ENCODE measurements around the gene NOL9. TPM values are rescaled to one million over a fixed set of nuclear protein-coding genes. Genes with fewer than 3 reads are reported as not detected.

The NOL9 gene
- total and polyA plus RNA-seq, 8 donors = 2.7 to 150 (median 23.5) TPM

- no peak for DNase-seq
- 77 to 84% (median 84%) methylated on average over 3 to 13 of the region's 13 CpGs for WGBS, 5 donors
- H3K27me3 ChIP-seq = no peaks in the 10 kb centered on the region
- no peaks in the 10 kb centered on the region for H3K9me3 ChIP-seq
- intact Hi-C loops (cut with DNase I; ENCODE audit: low total_unique reads) = no loop called here
- no peak overlapping the region for H3K27ac ChIP-seq
- H3K4me1 ChIP-seq = peaks cover 0 to 22% (median 11%) of the 10 kb centered on the region in 4 donors
- TF ChIP-seq POLR2A (IDR thresholded peaks at IDR 0.05) = no peak
- TF ChIP-seq EP300 (IDR thresholded peaks at IDR 0.05) = no peak
- TF ChIP-seq CTCF (IDR thresholded peaks at IDR 0.05) = no peak
- TF ChIP-seq POLR2AphosphoS5 (IDR thresholded peaks at IDR 0.05) = no peak
- peaks cover 3 to 33% (median 22%) of the 10 kb centered on the region in 4 donors for H3K36me3 ChIP-seq
- no peak overlapping the region for H3K4me3 ChIP-seq
Observed at GRCh38 chr1:6474815-6475282, 79.5 kb downstream of the NOL9 start.

- DNase-seq = no peak
Observed at GRCh38 chr1:6473974-6474814, 80.1 kb downstream of the NOL9 start.

GRCh38 chr1:6473156-6473555 lies 81.2 kb downstream of the NOL9 start:
- intact Hi-C loops (cut with DNase I; ENCODE audit: low total_unique reads) = no loop called here
- no peak for DNase-seq

More at GRCh38 chr1:6473974-6474814, 80.1 kb downstream of the NOL9 start:
- 75 to 86% (median 81%) methylated on average over 13 to 33 of the region's 33 CpGs for WGBS, 5 donors
- Histone ChIP-seq H3K27me3 (no peaks in the 10 kb centered on the region), H3K36me3 (peaks cover 3 to 40% (median 28%) of the 10 kb centered on the region in 4 donors), H3K27ac (no peak overlapping the region), H3K4me1 (peaks cover 0 to 22% (median 11%) of the 10 kb centered on the region in 4 donors), H3K9me3 (no peaks in the 10 kb centered on the region), H3K4me3 (no peak overlapping the region)
- intact Hi-C loops (cut with DNase I; ENCODE audit: low total_unique reads) = no loop called here
- TF ChIP-seq CTCF (IDR thresholded peaks at IDR 0.05) = no peak
- TF ChIP-seq POLR2AphosphoS5 (IDR thresholded peaks at IDR 0.05) = no peak
- no peak for TF ChIP-seq EP300 (IDR thresholded peaks at IDR 0.05)
- no peak for TF ChIP-seq POLR2A (IDR thresholded peaks at IDR 0.05)

GRCh38 chr1:6472391-6472790 lies 81.9 kb downstream of the NOL9 start:
- no peak for DNase-seq
- Histone ChIP-seq H3K27ac (peak overlapping the region; percentile 81 to 87 (median 87)), H3K36me3 (peaks cover 3 to 52% (median 46%) of the 10 kb centered on the region in 4 donors), H3K27me3 (peaks cover 0 to under 1% (median 0%) of the 10 kb centered on the region in 3 donors), H3K4me1 (peaks cover 0 to 22% (median 11%) of the 10 kb centered on the region in 4 donors), H3K4me3 (peak overlapping the region in 2 of 4 donors; percentile 31 to 49), H3K9me3 (no peaks in the 10 kb centered on the region)
- TF ChIP-seq POLR2A (IDR thresholded peaks at IDR 0.05) (no peak), EP300 (IDR thresholded peaks at IDR 0.05) (no peak), POLR2AphosphoS5 (IDR thresholded peaks at IDR 0.05) (no peak), CTCF (IDR thresholded peaks at IDR 0.05) (no peak)
- WGBS, 5 donors = 55 to 69% (median 61%) methylated on average over 7 to 10 of the region's 10 CpGs
- intact Hi-C loops (cut with DNase I; ENCODE audit: low total_unique reads) = no loop called here

More at GRCh38 chr1:6473156-6473555, 81.2 kb downstream of the NOL9 start:
- 84 to 100% (median 96%) methylated on average over 12 to 18 of the region's 18 CpGs; no CpG with 5 or more reads in 1 of the 5 donors for WGBS, 5 donors
- no peaks in the 10 kb centered on the region for H3K9me3 ChIP-seq
- H3K27ac ChIP-seq = no peak overlapping the region
- H3K36me3 ChIP-seq = peaks cover 3 to 50% (median 39%) of the 10 kb centered on the region in 4 donors
- TF ChIP-seq EP300 (IDR thresholded peaks at IDR 0.05) (no peak), POLR2AphosphoS5 (IDR thresholded peaks at IDR 0.05) (no peak)
- no peaks in the 10 kb centered on the region for H3K27me3 ChIP-seq
- H3K4me1 ChIP-seq = peaks cover 0 to 22% (median 11%) of the 10 kb centered on the region in 4 donors
- H3K4me3 ChIP-seq = no peak overlapping the region

All from stomach (tissue), 9 donors.